Eye (tissue), 1 donor: Measurements from ENCODE around the gene TEX44.
A peak's percentile ranks its signal among the peaks of the same experiment; 100 is the strongest.

ENCODE experiments used
- DNase-seq: peaks from one replicate; pipeline ENCODE4 v3.0.0-alpha.2; 2015

TEX44 gene

DNA sequence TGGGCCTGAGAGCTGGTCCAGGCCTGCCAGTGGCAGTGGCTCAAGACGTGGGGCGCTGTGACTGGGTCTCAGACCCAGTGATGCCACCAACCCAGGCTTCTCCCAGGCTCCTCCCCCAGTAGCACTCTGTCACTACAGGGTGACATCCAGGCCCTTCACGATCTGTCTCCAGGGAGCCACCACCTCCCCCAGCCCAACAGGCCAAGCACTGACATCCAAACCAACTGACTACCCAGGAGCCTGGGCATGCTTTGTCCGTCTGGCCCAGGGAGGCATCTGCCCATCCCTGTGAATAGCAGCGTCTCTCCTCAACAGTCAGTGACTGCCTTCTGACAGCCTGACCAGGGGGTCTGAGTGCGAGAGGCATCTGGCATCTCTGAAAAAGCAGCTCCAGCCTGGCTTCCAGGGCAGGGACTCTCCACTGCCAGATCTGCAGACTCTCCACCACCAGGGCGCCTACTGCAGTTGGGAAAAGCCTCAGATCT lies 13.0 kb downstream of the TEX44 start:
- DNase-seq: peak; percentile 73

DNA sequence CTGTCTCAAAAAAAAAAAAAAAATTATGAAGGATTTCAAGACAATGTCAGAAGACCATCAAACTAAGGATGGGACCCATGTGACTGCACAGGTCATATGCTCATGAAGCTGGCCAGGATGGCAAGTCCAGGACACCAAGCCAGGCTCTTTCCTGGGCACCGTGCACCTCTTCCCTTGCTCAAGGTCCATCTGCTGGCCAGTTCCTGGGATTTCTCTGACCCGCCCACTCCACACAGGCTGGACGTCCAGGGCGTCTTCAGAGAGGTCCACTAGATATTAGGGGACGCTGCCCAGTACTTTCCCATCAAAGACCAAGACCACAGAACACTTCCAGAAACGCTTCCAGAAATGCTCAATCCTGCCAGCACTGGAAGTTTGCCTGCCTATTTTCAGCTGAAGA lies 14.3 kb downstream of the TEX44 start:
- no peak for DNase-seq

DNA sequence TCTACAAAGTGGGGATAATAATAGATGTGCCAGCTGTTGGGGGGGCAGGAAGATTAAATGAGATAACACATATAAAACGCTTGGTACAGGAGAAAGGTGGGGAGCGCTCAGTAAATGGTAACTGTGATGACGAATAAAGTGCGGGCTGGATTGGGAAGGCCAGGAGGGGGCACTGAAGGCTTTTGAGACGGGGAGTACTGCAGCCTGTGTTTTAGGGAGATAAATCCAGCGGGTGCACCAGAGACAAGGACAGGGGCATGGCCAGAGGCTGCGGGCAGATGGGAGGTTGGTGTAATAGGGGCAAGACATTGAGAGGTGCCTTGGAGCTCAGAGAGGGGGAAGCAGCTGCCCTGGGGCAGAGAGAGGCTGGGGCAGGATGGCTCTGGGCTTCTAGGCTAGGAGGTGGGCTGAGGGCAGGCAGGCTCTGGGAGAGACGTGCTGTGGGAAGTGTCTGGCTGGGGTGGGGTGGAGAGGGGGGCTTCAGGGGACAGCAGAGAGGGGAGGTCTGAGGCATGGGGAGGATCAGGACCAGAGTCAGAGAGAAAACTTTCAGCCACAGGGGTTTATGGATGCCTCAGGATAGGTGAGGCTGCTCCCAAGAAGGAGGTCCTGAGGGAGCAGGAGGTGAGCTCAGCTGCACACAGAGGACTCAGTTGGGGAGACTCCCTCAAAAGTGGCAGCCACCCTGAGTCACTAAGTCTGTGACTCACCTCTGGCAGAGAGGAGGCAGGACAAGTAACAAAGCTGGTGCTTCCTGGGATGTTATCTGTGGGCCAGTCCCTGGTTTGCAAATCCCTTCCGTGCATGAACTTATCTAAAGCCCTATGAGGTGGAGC lies 18.8 kb downstream of the TEX44 start:
- no peak for DNase-seq

GRCh38 chr2:231612109-231612455 lies 19.4 kb downstream of the TEX44 start:
- DNase-seq: no peak

DNA sequence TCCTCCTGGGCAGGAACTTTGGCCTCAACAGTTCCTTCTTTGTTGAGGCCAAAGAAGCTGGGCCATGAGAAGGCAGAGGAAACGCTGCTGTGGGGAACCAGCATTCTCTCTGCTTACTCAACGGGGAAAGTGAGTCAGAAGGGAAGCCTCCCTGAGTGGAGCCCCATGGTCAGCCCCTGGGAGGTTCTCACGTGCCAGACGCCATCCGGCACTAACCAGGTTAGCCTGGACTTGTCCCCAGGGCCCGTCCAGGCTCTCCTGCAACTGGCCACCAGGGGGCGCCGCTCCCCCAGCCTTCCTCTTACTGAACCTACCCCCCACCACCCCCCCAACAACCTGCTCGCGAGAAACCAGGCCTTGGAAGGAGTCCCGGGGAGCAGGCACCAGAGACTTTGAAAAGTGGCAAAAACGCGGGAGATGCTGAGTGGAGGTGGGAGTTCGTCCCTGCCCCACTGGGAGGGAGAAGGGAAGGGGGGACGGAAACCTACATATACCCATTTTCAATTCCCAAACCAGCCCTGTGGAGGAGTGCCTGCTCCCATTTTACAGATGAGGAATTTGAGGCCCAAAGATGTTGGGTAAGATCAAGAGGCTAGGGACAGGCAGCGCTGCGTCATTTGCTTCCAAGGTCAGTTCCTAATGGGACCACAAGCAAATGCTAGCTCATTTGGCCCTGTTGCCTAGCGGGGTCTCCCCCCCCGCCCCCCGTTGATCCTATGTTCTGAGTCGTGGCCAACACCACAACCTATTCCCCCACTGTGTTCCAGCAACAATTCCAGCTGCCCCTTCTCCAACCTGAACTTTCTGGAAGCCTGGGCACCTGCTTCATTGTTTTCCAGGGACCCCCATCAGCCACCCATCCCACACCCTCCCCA lies 20.0 kb downstream of the TEX44 start:
- peak; percentile 96 for DNase-seq

DNA sequence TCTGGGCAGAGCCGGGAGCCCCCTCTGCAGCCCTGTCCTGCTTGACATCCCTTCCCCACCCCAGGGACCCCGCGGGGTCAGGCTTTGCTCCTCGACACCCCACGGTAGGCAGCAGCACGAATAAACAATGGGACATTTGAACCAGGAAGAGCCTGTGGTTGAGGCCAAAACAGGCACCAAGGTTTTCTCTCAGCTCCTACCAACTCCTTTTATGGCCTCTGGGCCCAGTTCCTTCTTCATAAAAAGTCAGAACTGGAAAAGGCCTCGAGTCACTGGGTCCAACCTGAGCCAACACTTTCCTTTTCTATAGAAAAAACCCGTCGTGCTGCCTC lies 20.6 kb downstream of the TEX44 start:
- DNase-seq: peak; percentile 72

DNA sequence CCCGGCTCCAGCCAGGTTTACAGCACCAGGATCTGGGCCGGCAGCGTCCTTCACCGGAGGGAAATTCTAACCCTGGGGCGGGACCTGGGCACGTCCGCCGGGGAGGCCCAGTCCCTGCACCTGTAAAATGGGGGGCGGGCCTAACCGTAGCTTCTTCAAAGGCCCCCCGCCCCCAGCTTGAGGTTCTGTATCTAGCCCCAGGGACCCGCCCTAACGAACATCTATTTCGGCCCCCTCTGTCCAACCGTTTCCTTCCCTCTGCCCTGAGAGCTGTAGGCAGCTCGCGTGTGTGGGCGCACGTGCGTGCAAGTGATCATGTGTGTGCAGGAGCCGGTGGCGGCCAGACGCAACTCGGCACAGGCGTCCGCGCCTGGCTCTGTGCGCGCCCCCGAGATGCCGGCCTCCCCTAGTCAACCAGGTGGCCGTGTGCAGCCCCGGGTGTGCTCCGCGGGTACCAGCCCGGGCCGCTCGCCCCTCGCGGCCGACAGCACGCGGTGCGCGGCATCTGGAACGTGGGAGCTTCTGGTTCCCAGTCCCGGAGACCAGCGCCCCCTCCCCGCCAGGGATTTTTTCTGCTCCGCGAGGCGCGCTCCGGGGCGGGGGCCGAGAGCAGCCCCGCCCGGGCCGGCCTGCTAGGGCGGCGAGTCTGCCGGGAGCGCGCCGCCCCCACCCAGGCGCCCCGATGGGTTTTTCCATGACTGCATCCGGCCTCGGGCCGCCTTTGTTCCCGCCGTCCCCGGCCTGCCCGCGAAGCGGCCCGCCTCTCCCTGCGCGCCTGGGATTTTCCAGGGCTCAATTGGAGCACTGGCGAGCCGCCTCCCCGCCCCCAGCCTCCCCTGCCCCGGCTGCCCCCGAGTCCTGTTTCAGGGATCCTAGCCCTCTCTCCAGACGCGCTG lies 21.2 kb downstream of the TEX44 start:
- peak; percentile 95 for DNase-seq

GRCh38 chr2:231614559-231615057 lies 21.9 kb downstream of the TEX44 start:
- no peak for DNase-seq

- no peak for DNase-seq
Measured at GRCh38 chr2:231615058-231615671, 22.5 kb downstream of the TEX44 start.

DNA sequence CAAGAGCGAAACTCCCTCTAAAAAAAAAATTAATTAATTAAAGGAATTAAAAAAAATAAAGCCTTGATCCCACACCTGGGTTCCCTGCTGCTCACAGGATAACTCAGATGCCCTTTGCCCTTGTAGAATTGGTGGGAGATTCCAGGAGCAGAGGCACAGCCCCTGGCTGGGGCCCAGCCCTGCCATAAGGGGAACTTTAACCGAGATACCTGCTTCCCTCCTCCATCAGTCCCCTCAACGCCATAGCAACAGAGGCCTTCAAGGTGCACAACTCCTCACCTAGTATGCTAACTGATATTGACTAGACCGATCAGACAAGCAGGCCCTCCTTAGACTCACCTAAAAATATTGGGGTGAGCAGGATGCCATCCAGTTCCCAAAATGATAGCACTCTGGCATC lies 23.6 kb downstream of the TEX44 start:
- DNase-seq: no peak

DNA sequence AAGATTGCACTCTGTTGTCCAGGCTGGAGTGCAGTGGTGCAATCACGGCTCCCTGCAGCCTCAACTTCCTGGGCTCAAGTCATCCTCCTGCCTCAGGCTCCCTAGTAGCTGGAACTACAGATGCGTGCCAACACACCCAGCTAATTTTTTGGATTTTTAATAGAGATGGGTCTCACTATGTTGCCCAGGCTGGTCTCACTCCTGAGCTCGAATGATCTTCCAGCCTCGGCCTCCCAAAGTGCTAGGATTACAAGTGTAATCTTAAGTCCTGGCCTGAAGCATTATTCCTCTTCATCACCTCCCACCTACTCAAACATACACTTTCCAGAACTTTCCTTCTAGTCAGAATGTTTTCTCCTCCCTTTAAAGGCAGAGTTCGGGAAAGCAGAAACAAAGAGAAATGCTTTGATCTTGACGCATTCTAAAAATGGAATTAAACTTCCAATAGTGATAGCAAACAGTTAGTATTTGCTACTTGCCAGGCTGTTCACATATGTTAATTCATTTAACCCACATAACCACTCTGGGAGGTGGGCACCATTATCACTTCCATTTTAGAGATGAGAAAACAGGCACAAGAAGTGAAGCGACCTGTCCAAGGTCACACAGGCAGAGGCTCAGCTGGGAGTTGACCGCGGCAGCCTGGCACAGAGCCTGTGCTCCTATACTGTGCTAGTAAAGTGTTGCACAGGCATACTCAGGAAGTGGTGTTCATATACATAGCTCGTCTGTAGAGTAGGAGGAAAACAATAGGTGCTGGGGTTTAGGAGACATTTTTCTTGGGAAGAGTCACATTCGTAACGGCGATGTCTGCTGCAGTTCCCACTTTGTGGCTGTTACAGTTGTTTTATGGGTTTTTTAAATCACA lies 24.6 kb downstream of the TEX44 start:
- no peak for DNase-seq

DNA sequence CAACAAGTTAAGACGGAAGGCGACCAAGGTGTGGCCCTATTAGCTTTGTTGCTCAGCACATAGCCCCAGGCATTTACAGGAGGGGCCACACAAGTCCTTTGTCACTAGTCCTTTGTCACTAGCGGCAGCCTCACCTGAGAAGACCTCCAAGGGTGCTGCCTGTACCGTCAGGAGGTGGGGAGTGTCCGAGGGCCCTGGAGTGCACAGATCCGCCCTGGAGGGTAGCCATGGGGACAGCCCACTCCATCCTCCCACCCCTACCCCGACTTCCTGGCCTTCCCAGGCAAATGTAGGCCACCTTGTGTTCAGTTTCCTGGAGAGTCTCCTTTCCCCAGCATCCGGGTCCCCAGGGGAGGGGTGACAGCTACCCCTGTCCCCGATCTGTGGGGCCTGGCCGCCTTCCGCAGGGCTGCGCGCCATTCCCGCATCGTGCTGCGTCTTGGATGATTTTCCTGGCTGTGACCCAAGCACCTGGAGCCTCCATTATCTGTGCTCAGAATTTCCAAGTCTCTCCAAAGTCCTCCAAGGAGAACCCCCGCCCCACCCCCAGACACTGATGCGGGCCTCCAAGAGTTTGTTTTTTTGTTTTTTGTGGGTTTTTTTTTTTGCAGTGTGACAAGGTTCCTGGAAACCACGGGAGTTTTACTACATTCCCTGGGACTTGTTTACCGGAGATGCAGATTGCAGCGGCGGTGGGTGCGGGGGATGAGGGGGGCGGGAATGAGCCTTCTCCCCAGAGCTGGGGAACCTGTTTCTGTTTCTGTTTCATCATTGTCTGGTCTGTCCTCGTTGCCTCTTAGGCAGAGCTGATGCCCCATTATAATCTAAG lies 28.6 kb downstream of the TEX44 start:
- peak; percentile 66 for DNase-seq

- DNase-seq: no peak
Measured at GRCh38 chr2:231622963-231623362, 30.3 kb downstream of the TEX44 start.

DNA sequence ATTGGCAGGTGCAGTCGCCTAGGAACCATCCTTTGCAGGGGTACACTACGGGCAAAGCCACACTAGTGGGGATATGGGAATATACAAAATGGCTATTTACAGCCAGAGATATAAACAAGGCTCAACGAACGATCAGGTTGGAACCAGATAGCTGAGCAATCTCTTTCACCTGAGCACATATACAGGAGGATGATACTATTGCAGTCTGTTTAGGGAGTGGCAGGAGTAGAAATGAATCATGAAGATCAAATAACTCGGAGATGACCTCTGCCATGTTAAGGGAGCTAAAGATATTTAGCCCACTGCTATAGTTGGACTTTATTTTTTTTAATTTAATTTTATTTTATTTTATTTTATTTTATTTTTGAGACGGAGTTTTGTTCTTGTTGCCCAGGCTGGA lies 33.8 kb downstream of the TEX44 start:
- no peak for DNase-seq

GRCh38 chr2:231627384-231628120 lies 34.9 kb downstream of the TEX44 start:
- DNase-seq: no peak

- DNase-seq: no peak
Measured at GRCh38 chr2:231632559-231633142, 40.0 kb downstream of the TEX44 start.

DNA sequence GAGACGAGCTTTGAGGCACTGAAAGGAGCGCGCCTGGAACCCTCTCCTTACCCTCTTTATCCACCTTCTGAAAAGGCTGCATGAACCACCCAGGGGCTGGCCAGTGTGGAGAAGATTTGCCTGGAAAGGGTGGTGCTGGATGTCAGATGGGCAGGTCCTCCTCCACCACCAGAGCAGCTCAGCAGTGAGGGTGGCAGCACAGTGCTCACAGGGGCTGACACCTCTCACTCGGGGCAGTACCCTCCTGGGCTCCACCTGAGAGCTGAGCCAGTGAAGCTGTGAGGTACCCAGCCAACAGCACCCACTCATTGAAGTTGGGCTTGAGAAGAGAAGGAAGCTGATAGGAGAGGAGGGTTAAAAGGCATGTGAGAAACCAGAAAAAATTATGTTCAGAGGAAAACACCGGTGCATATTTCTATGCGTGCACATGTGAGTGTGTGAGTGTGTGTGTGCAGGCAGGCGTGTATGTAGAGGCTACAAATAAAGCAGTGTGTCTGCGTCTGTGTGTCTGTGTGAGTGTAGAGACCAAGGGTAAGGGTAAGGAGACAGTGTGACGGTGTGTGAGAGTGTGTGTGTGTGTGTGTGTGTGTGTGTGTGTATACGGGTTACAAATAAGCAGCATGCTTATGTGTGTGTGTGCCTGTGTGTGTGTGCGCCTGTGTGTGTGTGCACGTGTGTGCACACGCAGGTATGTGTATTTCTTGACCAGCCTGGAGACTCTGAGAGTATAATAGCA lies 40.7 kb downstream of the TEX44 start:
- no peak for DNase-seq

DNA sequence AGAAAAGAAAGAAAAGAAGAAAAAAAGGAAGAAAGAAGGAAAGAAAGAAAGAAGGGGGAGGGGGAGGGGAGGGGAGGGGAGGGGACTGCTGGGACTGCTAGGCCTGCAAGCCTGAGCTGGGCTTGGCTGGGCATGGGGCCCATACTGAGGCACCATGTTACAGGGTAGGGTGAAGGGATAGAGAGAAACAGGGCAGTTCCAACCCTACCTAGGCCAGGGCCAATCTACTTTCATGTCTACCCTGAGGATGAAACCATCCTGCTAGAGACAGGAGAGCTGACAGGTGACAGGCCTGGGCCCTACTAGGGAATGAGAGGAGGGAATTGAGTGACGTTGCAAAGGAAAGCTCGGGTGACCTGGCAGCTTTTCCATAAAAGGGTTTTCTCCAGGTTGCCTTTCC lies 41.7 kb downstream of the TEX44 start:
- DNase-seq: no peak
